GM12878 (cell line): ENCODE data around the gene HDAC8. TPM values are rescaled to one million over a fixed set of nuclear protein-coding genes. Genes with fewer than 3 reads are reported as not detected.

Experiments
- ATAC-seq: fragments of 200-7000 bp; cut with Tn5 transposase; 3 replicates; pipeline ENCODE4 v1.9.1; 2020; ENCODE audit warnings: mild to moderate bottlenecking, moderate library complexity
- BruUV-seq: library from RNA; stranded (reverse); fragments of 400-500 nt; replicated peaks from 2 replicates; lab custom pipeline; 2021; lab: Mats Ljungman, UMichigan
- CTCF ChIA-PET: fragments of 300-600 bp; sonication (Branson Sonifier 250); formaldehyde crosslinking; extraction: SDS; loops from one replicate; lab custom pipeline; 2021; ENCODE audit warnings: inconsistent platforms; lab: Yijun Ruan, JAX
- POLR2A ChIA-PET: fragments of 350-600 bp; formaldehyde crosslinking; extraction: SDS; loops from one replicate; lab custom pipeline; 2021; ENCODE audit warnings: inconsistent platforms; lab: Charles Lee
- RAD21 ChIA-PET: fragments of 300-600 bp; sonication (Branson Sonifier 250); formaldehyde crosslinking; loops from one replicate; lab custom pipeline; 2023; ENCODE audit warnings: antibody characterized with exemption; ENCODE audit not compliant: unreplicated experiment; lab: Charles Lee
- SMC1A ChIA-PET: fragments of 300-600 bp; sonication (Branson Sonifier 250); formaldehyde crosslinking; loops from one replicate; lab custom pipeline; 2023; ENCODE audit not compliant: unreplicated experiment, uncharacterized antibody; lab: Charles Lee
- DNase-seq: peaks from one replicate; pipeline ENCODE4 v3.0.0-alpha.2; 2011; ENCODE audit warnings: low read depth, low spot score
- FAIRE-seq: peaks from 3 replicates; lab custom pipeline; 2011; peaks lifted over from hg19 to GRCh38; lab: Jason Lieb, UNC
- H2AFZ ChIP-seq: 2 replicates; pipeline ENCODE4 v1.6.0; 2011; ENCODE audit warnings: low read depth, low read length, control low read depth; ENCODE audit not compliant: control insufficient read depth
- H3K27ac ChIP-seq: 2 replicates; pipeline ENCODE4 v1.5.1; 2011; ENCODE audit warnings: control low read depth; ENCODE audit not compliant: control insufficient read depth, insufficient read depth
- H3K27me3 ChIP-seq, 2 experiments: replicated peaks in 1 of 2; 2 replicates each; pipeline versions ENCODE4 v1.6.0 to v1.6.1; 2011; ENCODE audit warnings: low read length in 1 of 2; ENCODE audit not compliant: control insufficient read depth in 2 of 2, insufficient read depth in 2 of 2
- H3K36me3 ChIP-seq, 2 experiments: 2 replicates each; pipeline ENCODE4 v1.5.1; 2011; ENCODE audit warnings: low read length in 1 of 2; ENCODE audit not compliant: control insufficient read depth in 2 of 2, insufficient read depth in 2 of 2
- H3K4me1 ChIP-seq: 2 replicates; pipeline ENCODE4 v1.6.1; 2011; ENCODE audit warnings: mild to moderate bottlenecking, low read length, moderate library complexity, mixed read lengths; ENCODE audit not compliant: control insufficient read depth, insufficient read depth
- H3K4me2 ChIP-seq: 2 replicates; pipeline ENCODE4 v1.6.0; 2011; ENCODE audit warnings: control low read depth; ENCODE audit not compliant: control insufficient read depth, insufficient read depth
- H3K4me3 ChIP-seq: fragments of 200-600 bp; sonication (generic); 2 replicates; pipeline ENCODE4 v1.5.1; 2016
- H3K79me2 ChIP-seq: 2 replicates; pipeline ENCODE4 v1.6.0; 2011; ENCODE audit warnings: low read length; ENCODE audit not compliant: control insufficient read depth, insufficient read depth
- H3K9ac ChIP-seq: 2 replicates; pipeline ENCODE4 v1.8.0; 2011; ENCODE audit warnings: low read length, control low read depth, mixed read lengths; ENCODE audit not compliant: control insufficient read depth, insufficient read depth
- H3K9me3 ChIP-seq: replicated peaks from 3 replicates; pipeline ENCODE4 v1.5.1; 2011; ENCODE audit warnings: mild to moderate bottlenecking, low read length; ENCODE audit not compliant: control insufficient read depth, insufficient read depth
- H4K20me1 ChIP-seq: 2 replicates; pipeline ENCODE4 v1.6.0; 2011; ENCODE audit not compliant: control insufficient read depth, insufficient read depth
- ASH2L ChIP-seq: fragments of 300-600, 200-600 bp; sonication (generic); IDR thresholded peaks from 2 replicates; pipeline ENCODE4 v1.6.1; 2017; ENCODE audit warnings: low read depth, mild to moderate bottlenecking, borderline replicate concordance
- BCL11A ChIP-seq: IDR thresholded peaks from 2 replicates; pipeline ENCODE4 v1.6.1; 2011; ENCODE audit warnings: low read depth, low read length
- CBFB ChIP-seq: IDR thresholded peaks from 2 replicates; pipeline ENCODE4 v1.6.1; 2016; ENCODE audit warnings: antibody characterized with exemption, low read depth
- EP300 ChIP-seq, 2 experiments: fragments of 150-350 bp in 1 of 2; IDR thresholded peaks; 2 replicates each; pipeline ENCODE4 v1.6.1; 2011 to 2012; ENCODE audit warnings: low read depth in 2 of 2, low read length in 2 of 2, borderline replicate concordance in 1 of 2, improper control_type of control experiment in 1 of 2, inconsistent platforms in 1 of 2; ENCODE audit not compliant: control insufficient read depth in 1 of 2
- IRF4 ChIP-seq: IDR thresholded peaks from 2 replicates; pipeline ENCODE4 v1.6.1; 2011; ENCODE audit warnings: low read depth, low read length
- JUNB ChIP-seq: IDR thresholded peaks from 2 replicates; pipeline ENCODE4 v1.6.1; 2016; ENCODE audit warnings: antibody characterized with exemption, mild to moderate bottlenecking
- JUND ChIP-seq: IDR thresholded peaks from 2 replicates; pipeline ENCODE4 v1.6.1; 2012; ENCODE audit warnings: low read depth, mild to moderate bottlenecking, low read length, improper control_type of control experiment, moderate library complexity
- LARP7 ChIP-seq: fragments of 450-650 bp; IDR thresholded peaks from 2 replicates; pipeline ENCODE4 v1.6.1; 2017; ENCODE audit warnings: mild to moderate bottlenecking
- POLR2AphosphoS5 ChIP-seq: IDR thresholded peaks from 2 replicates; pipeline ENCODE4 v1.6.1; 2011; ENCODE audit warnings: mild to moderate bottlenecking, low read length, inconsistent platforms
- POU2F2 ChIP-seq: IDR thresholded peaks from 3 replicates; pipeline ENCODE4 v1.6.1; 2011; ENCODE audit warnings: low read depth, mild to moderate bottlenecking, low read length, borderline replicate concordance
- RUNX3 ChIP-seq: IDR thresholded peaks from 2 replicates; pipeline ENCODE4 v1.6.1; 2012; ENCODE audit warnings: low read length, inconsistent platforms
- SRF ChIP-seq, 2 experiments: IDR thresholded peaks; 2 replicates each; pipeline ENCODE4 v1.6.1; 2011; ENCODE audit warnings: low read depth in 2 of 2, low read length in 2 of 2, mild to moderate bottlenecking in 1 of 2, moderate library complexity in 1 of 2
- TAF1 ChIP-seq: IDR thresholded peaks from 2 replicates; pipeline ENCODE4 v1.6.1; 2011; ENCODE audit warnings: mild to moderate bottlenecking, low read depth, low read length, borderline replicate concordance
- TCF3 ChIP-seq: IDR thresholded peaks from 2 replicates; pipeline ENCODE4 v1.6.1; 2012; ENCODE audit warnings: low read depth, mild to moderate bottlenecking, low read length, borderline replicate concordance; ENCODE audit not compliant: insufficient read depth
- WGBS: methylation state at CpG from one replicate; pipeline ENCODE4 v1.1.6; 2016; ENCODE audit warnings: low lambda C conversion rate; ENCODE audit not compliant: insufficient replicate concordance, insufficient coverage; ENCODE audit errors: missing lambda C conversion rate; 5-methylcytosine and 5-hydroxymethylcytosine counted together
- in situ Hi-C: fragments of 300-500 bp; cut with MboI; formaldehyde crosslinking; loops from 9 replicates; pipeline ENCODE4 v1.14.3; 2018; ENCODE audit warnings: mixed read lengths
- intact Hi-C: fragments of 100-400 bp; cut with micrococcal nuclease; formaldehyde crosslinking; loops from one replicate; pipeline ENCODE4 v1.14.2; 2022; ENCODE audit not compliant: unreplicated experiment
- polyA plus RNA-seq, 11 experiments: library from polyadenylated mRNA; depleted of rRNA in 4 of 11; unstranded in 6 of 11; stranded (reverse) in 5 of 11; fragments of >200 nt; fragmentation: Nextera tagmentation in 4 of 11; fragmentation: Illumina TruSeq in 1 of 11; extraction: Ambion mirVana in 4 of 11; extraction: Trizol in 1 of 11; gene quantifications; 1 replicate in 1 of 11; 2 replicates in 10 of 11; pipeline versions ENCODE4 v1.2.1 to v1.2.3, GENCODE V29; 2011 to 2016; ENCODE audit warnings: inconsistent platforms in 2 of 11, missing spikeins in 2 of 11, low read depth in 1 of 11
- total RNA-seq, 4 experiments: library from RNA; depleted of rRNA in 3 of 4; stranded (reverse); fragments of >200 nt in 3 of 4; fragmentation: Illumina TruSeq in 1 of 4; extraction: Trizol in 1 of 4; gene quantifications; 2 replicates each; pipeline versions ENCODE4 v1.2.1 to v1.2.3, GENCODE V29; 2013 to 2021
- TF ChIP-seq, protein P1 (sequence below): IDR thresholded peaks from 2 replicates; pipeline ENCODE4 v1.6.1; 2012; ENCODE audit warnings: low read length, inconsistent platforms
- TF ChIP-seq, protein P2 (sequence below): fragments of 450-650 bp; formaldehyde crosslinking; IDR thresholded peaks from 2 replicates; pipeline ENCODE4 v1.4.0; 2022; ENCODE audit warnings: mild to moderate bottlenecking, moderate library complexity

Gene HDAC8
- total and polyA plus RNA-seq, 10 of the 15 experiments (the other 5 are each of a cell fraction or from before 2014, with no cell fraction given): 18.1 to 34.7 (median 29.1) TPM

- no peak for TF ChIP-seq LARP7
- TF ChIP-seq, protein P1, sequence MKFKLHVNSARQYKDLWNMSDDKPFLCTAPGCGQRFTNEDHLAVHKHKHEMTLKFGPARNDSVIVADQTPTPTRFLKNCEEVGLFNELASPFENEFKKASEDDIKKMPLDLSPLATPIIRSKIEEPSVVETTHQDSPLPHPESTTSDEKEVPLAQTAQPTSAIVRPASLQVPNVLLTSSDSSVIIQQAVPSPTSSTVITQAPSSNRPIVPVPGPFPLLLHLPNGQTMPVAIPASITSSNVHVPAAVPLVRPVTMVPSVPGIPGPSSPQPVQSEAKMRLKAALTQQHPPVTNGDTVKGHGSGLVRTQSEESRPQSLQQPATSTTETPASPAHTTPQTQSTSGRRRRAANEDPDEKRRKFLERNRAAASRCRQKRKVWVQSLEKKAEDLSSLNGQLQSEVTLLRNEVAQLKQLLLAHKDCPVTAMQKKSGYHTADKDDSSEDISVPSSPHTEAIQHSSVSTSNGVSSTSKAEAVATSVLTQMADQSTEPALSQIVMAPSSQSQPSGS: no peak
Measured at GRCh38 chrX:72351606-72352334, 220.9 kb downstream of the HDAC8 start (continued).

- ChIA-PET SMC1A (no interaction called here), RAD21 (interaction anchor here (1.1 kb wide), 1 partner anchor 192 kb away, joined by 3 read pairs; no protein-coding TSS in a partner anchor), POLR2A (no interaction called here), CTCF (interaction anchor here (1.0 kb wide), 1 partner anchor 72 kb away, joined by 3 read pairs; the partner anchor contains the start of gene RPS4X)
- no peaks in the 10 kb centered on the region for H3K27me3 ChIP-seq
- peak; percentile 57 for FAIRE-seq
- H3K9ac ChIP-seq: no peak overlapping the region
- no TSS peak for BruUV-seq
- no peaks in the 10 kb centered on the region; the same call in 1 of the 2 replicates for H4K20me1 ChIP-seq
- intact Hi-C loops (no loop called here), in situ Hi-C loops (no loop called here)
- H3K79me2 ChIP-seq: no peaks in the 10 kb centered on the region
- no peak overlapping the region; the same call in 1 of the 2 replicates for H3K4me2 ChIP-seq
- H3K4me1 ChIP-seq: peaks cover 8% of the 10 kb centered on the region; the same call in 1 of the 2 replicates
- ATAC-seq: peak; percentile 88
- H3K4me3 ChIP-seq: no peak overlapping the region
- H2AFZ ChIP-seq: no peak overlapping the region
- no peak overlapping the region for H3K27ac ChIP-seq
- WGBS: 17% methylated on average over 3 of the region's 3 CpGs
- no peaks in the 10 kb centered on the region for H3K36me3 ChIP-seq
- peak; percentile 2 for DNase-seq
- H3K9me3 ChIP-seq: no peaks in the 10 kb centered on the region
- TF ChIP-seq JUNB: peak; percentile 96
- no peak for TF ChIP-seq POLR2AphosphoS5
- 0 out of 2 replicates have a peak, but pooled peaks have one; percentile 11 for TF ChIP-seq JUND
- peak in 1 of 2 experiments; percentile 44; a peak in 1 of 4 replicates for TF ChIP-seq EP300 (IDR thresholded peaks at IDR 0.05; ENCODE audit: borderline replicate concordance in 1 of 2, control insufficient read depth in 1 of 2, low read depth in 2 of 2, low read length in 2 of 2)
- TF ChIP-seq CBFB: no peak
- TF ChIP-seq RUNX3: peak; percentile 42
- TF ChIP-seq, protein P2, sequence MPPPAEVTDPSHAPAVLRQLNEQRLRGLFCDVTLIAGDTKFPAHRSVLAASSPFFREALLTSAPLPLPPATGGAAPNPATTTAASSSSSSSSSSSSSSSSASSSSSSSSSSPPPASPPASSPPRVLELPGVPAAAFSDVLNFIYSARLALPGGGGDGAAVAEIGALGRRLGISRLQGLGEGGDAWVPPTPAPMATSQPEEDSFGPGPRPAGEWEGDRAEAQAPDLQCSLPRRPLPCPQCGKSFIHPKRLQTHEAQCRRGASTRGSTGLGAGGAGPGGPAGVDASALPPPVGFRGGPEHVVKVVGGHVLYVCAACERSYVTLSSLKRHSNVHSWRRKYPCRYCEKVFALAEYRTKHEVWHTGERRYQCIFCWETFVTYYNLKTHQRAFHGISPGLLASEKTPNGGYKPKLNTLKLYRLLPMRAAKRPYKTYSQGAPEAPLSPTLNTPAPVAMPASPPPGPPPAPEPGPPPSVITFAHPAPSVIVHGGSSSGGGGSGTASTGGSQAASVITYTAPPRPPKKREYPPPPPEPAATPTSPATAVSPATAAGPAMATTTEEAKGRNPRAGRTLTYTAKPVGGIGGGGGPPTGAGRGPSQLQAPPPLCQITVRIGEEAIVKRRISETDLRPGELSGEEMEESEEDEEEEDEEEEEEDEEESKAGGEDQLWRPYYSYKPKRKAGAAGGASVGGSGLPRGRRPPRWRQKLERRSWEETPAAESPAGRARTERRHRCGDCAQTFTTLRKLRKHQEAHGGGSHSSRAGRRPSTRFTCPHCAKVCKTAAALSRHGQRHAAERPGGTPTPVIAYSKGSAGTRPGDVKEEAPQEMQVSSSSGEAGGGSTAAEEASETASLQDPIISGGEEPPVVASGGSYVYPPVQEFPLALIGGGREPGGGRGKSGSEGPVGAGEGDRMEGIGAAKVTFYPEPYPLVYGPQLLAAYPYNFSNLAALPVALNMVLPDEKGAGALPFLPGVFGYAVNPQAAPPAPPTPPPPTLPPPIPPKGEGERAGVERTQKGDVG (CRISPR knock-in tag): no peak
- no peak for TF ChIP-seq TAF1
- peak in 1 of 2 experiments; percentile 62; a peak in 1 of 4 replicates for TF ChIP-seq SRF (IDR thresholded peaks at IDR 0.05; ENCODE audit: low read depth in 2 of 2, low read length in 2 of 2)
- TF ChIP-seq, protein P1: peak; percentile 23; the same call in 1 of the 2 replicates
- no peak for TF ChIP-seq TCF3
- TF ChIP-seq POU2F2: peak; percentile 42; the same call in 1 of the 3 replicates
- peak; percentile 67; the same call in 1 of the 2 replicates for TF ChIP-seq BCL11A
- no peak for TF ChIP-seq ASH2L
- peak; percentile 94 for TF ChIP-seq IRF4
Measured at GRCh38 chrX:72349190-72349589, 223.5 kb downstream of the HDAC8 start.
